Skeletal muscle satellite cell (primary cell): ENCODE measurements around the gene CCR7.

Experiments used
- H3K27me3 ChIP-seq: 2 replicates; pipeline ENCODE4 v1.7.0; 2013; ENCODE audit warnings: low read length; ENCODE audit not compliant: control insufficient read depth, insufficient read depth
- H3K36me3 ChIP-seq: 2 replicates; pipeline ENCODE4 v1.7.0; 2013; ENCODE audit warnings: mild to moderate bottlenecking, control low read depth, low read length; ENCODE audit not compliant: insufficient read depth
- H3K4me1 ChIP-seq: 2 replicates; pipeline ENCODE4 v1.7.0; 2013; ENCODE audit warnings: low read length; ENCODE audit not compliant: control insufficient read depth, insufficient read depth
- H3K4me2 ChIP-seq: 2 replicates; pipeline ENCODE4 v1.7.0; 2013; ENCODE audit warnings: mild to moderate bottlenecking, low read length
- H3K4me3 ChIP-seq: 2 replicates; pipeline ENCODE4 v1.7.0; 2013; ENCODE audit warnings: low read length
- H3K9ac ChIP-seq: 2 replicates; pipeline ENCODE4 v1.7.0; 2013; ENCODE audit warnings: mild to moderate bottlenecking, low read depth, low read length, moderate library complexity
- H3K9me3 ChIP-seq: replicated peaks from 2 replicates; pipeline ENCODE4 v1.7.0; 2013; ENCODE audit warnings: mild to moderate bottlenecking, control low read depth, low read length

The CCR7 gene

DNA sequence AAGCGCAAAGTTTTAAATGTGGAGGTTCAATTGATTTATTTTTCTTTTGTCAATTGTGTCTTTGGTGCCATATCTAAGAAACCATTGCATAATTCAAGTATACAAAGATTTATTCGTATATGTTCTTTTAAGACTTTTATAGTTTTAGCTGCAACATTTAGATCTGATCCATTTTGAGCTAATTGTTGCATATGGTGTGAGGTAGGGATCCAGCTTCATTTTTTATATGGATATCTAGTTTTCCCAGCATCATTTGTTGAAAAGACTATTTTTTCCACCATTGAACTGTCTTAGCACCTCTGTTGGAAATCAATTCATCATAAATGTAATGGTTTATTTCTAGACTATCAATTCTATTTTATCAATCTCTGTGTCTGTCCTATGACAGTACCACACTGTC lies 2.1 kb upstream of the CCR7 start:
- Histone ChIP-seq H3K9ac (no peak overlapping the region), H3K9me3 (peaks cover 4% of the 10 kb centered on the region), H3K4me3 (no peak overlapping the region), H3K36me3 (no peaks in the 10 kb centered on the region), H3K27me3 (peaks cover 43% of the 10 kb centered on the region), H3K4me2 (no peak overlapping the region), H3K4me1 (no peaks in the 10 kb centered on the region)

DNA sequence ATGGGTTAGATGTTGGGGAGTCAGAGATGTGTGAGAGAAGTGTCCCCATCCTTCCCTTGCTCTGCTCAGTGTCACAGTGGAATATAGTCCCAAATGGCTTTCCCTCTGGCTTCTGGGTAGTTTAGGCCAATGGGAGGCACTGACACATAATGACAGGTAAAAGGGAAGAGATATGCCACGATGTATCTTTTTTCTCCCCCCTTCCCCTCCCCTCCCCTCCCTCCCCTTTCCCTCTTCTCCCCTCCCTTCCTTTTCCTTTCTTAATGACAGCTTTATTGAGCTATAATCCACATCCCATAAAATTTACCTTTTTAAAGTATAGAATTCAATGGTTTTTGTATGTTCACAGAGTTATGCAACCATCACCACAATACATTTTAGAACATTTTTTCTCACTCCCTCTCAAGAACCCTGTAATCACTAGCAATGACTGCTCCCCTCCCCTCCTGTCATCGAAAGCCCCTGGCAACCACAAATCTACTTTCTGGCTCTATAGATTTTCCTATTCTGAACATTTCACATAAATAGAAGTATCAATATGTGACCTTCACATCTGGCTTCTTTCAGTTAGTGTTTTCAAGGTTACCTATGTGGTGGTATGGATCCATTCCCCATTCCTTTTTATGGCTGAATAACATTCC lies 617 bp upstream of the CCR7 start:
- Histone ChIP-seq H3K27me3 (peaks cover 37% of the 10 kb centered on the region), H3K4me3 (no peak overlapping the region), H3K9me3 (peaks cover 4% of the 10 kb centered on the region), H3K4me1 (peaks cover 4% of the 10 kb centered on the region), H3K9ac (no peak overlapping the region), H3K36me3 (no peaks in the 10 kb centered on the region), H3K4me2 (no peak overlapping the region)

DNA sequence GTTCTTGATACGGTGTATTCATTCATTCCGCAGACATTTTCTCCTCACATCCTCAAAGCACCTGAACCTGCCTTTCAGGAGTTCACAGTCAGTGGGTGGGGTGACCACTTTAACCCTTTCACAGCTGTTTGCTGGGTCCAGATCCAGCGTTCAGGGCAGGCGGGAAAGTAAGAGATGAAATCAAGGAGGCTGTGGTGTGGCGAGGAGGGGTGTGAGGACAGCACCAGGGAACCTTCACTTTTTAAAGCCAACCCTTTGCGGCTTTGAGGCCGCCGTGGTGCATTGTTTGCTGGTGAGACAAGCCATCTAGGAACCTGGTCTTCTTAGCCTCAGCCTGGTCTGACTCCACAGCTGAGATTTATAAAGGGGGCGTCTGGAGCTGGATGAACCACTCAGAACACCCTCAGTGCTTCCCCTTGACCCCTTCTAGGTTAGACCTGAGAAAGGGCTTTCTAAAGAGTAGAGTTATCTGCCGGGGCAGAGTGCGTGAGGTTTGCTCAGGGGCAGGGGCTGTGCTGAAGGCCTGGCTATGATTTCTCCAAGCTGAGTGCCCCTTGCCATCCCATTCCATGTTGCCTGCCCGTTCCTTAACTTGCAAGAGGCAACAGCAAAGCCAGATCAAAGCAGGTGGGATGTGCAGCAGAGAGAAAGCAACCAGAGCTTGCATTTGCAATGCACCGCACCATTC lies 933 bp downstream of the CCR7 start:
- peaks cover 4% of the 10 kb centered on the region for H3K9me3 ChIP-seq
- H3K4me2 ChIP-seq = no peak overlapping the region
- H3K4me3 ChIP-seq = no peak overlapping the region
- H3K36me3 ChIP-seq = peaks cover 4% of the 10 kb centered on the region
- peaks cover 23% of the 10 kb centered on the region for H3K27me3 ChIP-seq
- H3K4me1 ChIP-seq = peaks cover 17% of the 10 kb centered on the region
- H3K9ac ChIP-seq = no peak overlapping the region

DNA sequence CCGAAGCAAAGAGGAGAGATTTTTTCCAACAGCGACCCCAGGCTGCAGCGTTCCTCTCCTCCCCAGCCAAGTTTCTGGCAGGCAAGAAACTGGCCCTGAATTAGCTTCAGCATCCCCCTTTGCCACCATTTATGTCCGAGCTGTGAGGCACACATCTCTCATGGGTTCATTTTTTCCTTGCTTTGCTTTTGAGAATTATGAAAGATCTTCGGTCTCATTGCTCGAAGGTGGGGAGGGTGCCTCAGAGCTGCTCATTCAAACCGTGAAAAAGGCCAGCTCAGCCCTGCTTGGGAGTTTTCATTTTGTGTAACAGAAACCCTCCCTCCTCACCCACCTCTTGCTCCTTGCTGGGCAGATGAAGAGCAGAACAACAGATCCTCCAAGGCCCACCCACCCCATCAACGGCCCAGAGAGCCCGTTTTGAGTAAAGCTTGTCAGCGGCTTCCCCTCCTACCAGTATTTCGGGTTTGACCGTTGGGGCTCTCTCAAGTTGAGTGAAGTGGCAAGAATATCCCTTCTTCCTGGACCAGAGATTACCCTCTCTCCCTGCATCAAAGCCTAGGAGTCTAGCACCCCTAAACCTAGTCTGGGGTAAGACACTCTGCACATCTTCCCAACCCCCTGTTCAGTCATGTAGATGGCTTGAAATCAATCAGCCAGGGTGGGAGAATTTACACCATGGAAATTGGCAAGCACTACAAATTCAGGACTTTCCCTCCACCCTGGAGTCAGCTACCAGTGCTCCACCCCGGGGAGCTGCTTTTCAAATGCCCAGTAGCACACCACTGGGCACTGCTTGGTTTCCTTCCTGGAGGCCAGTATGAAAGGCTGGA lies 1.8 kb downstream of the CCR7 start:
- Histone ChIP-seq H3K36me3 (peaks cover 6% of the 10 kb centered on the region), H3K27me3 (peaks cover 19% of the 10 kb centered on the region), H3K9ac (no peak overlapping the region), H3K4me3 (no peak overlapping the region), H3K4me1 (peaks cover 17% of the 10 kb centered on the region), H3K9me3 (peaks cover 4% of the 10 kb centered on the region), H3K4me2 (no peak overlapping the region)

DNA sequence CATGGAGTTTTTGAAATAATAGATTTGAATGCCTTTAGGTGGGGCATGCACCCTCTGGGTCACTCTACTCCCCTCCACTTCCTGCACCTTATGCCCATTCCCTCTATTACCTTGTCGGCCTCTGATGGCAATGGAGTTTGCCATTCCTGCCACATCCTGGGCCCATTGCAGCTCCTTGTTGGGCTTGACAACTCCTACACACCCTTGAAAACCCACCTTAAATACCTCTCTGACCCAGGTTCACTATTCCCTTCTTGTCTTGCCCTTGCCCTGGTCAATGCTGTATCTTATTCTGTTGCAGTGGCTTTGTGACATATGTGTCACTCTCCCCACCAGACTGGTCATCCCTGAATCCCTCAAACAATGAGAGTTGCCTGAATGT lies 2.4 kb downstream of the CCR7 start:
- Histone ChIP-seq H3K9me3 (peaks cover 4% of the 10 kb centered on the region), H3K4me3 (no peak overlapping the region), H3K9ac (no peak overlapping the region), H3K4me2 (no peak overlapping the region), H3K36me3 (peaks cover 6% of the 10 kb centered on the region), H3K27me3 (peaks cover 19% of the 10 kb centered on the region), H3K4me1 (peaks cover 17% of the 10 kb centered on the region)

DNA sequence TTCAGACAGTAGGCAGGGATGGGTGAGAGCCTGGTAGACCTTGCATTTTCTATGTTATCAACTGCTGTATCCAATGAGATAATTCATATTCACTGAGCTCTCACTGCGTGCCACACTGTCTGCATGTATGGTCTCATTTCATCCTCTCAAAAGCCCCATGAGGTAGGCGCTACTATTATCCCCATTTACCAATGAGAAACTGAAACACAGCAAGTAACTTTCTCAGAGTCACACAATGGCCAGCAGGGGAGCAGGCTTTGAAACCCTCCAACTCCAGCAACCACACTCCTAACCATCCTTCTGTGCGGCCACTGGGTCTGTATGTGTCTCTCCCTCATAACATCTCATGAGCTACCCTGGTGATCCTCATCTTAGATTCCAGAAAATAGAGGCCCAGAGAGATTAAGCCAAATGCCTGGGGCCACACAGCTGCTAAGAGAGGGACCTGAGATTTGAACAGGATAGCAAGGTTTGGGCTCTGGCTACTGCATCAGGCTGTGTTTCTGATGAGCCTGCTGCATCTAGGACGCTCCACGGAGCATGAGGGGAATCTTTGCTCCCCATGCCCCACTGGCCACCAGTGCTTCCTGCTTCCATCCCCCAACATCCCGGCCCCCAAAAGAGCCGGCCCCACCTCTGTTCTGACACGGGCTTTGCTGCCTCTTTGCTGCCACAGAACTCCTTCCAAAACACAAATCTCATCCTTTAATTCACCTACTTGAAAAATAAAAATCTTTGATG lies 3.2 kb downstream of the CCR7 start:
- Histone ChIP-seq H3K27me3 (peaks cover 11% of the 10 kb centered on the region), H3K36me3 (peaks cover 6% of the 10 kb centered on the region), H3K4me1 (peaks cover 20% of the 10 kb centered on the region), H3K4me3 (no peak overlapping the region), H3K4me2 (no peak overlapping the region), H3K9ac (no peak overlapping the region), H3K9me3 (no peaks in the 10 kb centered on the region)

DNA sequence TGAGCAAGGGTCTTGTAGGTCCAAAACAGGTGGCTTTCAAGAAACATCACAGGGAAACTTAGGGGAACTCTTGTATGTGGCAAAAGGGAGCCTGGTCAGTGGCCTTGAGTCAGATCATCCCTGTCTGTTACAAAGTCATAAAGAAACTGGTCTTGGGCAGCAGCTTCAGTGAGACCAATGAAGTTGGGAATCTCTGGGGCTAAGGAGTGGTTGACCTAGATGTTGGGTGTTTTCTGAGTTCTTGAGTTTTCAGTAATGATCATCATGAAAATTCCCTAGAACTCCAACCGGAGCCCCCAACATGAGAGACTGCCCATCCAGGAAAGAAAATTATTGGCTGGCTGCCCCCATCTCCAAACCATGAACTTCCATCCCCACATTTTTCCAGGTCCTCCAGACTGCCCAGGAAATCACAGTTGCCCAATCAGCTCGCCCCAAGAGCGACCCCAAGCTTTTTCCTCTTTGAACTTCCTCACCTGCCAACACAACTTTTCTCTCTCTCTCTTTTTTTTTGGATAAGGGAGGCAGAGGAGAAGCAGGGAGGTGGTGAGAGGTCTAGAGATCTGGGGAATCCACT lies 3.9 kb downstream of the CCR7 start:
- H3K27me3 ChIP-seq = peaks cover 11% of the 10 kb centered on the region
- H3K36me3 ChIP-seq = peaks cover 6% of the 10 kb centered on the region
- H3K9ac ChIP-seq = no peak overlapping the region
- H3K4me2 ChIP-seq = no peak overlapping the region
- H3K9me3 ChIP-seq = no peaks in the 10 kb centered on the region
- H3K4me3 ChIP-seq = no peak overlapping the region
- peaks cover 27% of the 10 kb centered on the region for H3K4me1 ChIP-seq

DNA sequence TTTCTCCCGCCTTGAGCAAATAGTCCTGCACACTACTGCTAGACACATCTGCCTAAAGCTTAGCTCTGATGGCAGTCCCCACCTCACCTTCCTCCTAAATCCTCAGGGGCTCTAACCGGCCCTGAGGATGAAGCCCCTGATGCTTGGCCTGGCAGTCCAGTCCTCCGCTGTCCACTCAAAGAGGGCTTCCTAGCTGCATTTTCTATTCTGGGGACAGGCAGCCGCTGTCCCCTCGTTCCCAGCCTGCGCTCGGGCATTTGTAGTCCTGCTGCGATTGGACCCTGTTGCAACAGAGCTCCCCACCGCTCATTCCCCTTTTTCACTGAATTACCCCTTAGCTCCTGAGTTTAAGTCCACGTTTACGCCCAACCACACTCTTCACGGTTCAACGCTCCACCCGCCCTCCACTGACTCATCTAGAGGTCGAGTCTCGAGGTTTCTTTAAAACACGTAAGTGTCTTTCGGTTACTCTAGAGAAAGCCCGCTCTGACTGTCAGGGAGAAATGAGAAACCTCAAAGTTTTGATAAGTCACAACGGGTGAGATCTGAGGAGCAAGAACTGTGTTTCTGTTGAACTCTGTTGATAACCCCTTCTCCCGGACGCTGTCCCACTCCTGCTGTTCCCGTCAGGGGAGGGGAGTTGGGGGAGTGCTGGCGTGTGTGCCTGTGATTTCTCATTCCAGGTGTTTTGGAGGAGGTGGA lies 4.5 kb downstream of the CCR7 start:
- peaks cover 31% of the 10 kb centered on the region for H3K4me1 ChIP-seq
- H3K27me3 ChIP-seq = peaks cover 11% of the 10 kb centered on the region
- H3K9me3 ChIP-seq = no peaks in the 10 kb centered on the region
- peak overlapping the region; percentile 63 for H3K4me2 ChIP-seq
- peak overlapping the region; percentile 25 for H3K4me3 ChIP-seq
- peak overlapping the region; percentile 55 for H3K9ac ChIP-seq
- peaks cover 6% of the 10 kb centered on the region for H3K36me3 ChIP-seq

DNA sequence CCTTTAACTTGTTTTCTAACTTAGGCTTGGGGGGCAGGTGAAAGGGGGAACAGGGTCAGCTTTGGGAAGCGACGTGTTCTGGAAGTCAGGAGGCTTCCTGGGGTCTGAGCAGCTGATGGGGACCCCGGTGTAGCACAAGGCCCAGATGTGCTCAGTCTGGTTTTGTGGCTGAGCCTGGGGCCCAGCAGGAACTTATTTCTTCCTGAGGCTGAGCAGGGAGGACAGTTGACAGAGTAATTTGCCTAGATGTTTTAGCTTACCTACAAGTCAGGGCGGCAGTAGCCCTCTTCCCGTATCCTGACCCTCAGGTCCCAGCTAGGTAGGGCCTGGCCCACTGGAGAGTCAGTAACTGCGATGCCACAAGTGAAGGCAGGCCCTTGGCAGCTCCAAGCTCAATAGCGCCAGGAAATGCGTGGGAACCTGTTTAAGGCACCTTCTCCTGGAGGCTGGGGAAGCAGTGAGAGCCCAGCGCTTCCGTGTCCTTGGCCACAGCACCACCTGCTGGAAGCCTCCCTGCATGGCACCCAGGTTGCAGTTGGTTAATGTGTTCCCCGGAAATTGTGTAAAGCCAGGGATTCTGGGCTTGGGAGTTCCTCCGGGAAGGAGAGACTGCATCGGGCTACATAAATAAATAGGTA lies 5.2 kb downstream of the CCR7 start:
- peak overlapping the region; percentile 63 for H3K9ac ChIP-seq
- H3K4me2 ChIP-seq = peak overlapping the region; percentile 63
- peaks cover 33% of the 10 kb centered on the region for H3K4me1 ChIP-seq
- H3K4me3 ChIP-seq = peak overlapping the region; percentile 25
- H3K27me3 ChIP-seq = peaks cover 11% of the 10 kb centered on the region
- no peaks in the 10 kb centered on the region for H3K9me3 ChIP-seq
- H3K36me3 ChIP-seq = peaks cover 11% of the 10 kb centered on the region

DNA sequence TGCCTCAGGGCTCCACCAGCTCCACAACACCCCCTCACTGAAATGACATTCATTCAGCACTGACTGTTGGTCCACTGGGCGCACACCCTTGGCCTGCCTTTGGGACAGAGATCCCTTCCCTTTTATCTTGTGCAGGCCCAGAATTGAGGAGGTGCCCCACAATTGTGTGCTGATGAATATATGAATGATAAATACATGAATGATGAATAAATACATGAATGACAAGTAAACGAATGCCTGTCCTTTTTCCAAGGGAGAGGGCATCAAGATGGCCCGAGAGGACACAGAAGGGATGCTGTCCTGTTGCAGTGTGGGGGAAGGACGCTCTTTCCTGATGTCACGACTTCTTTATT lies 5.7 kb downstream of the CCR7 start:
- Histone ChIP-seq H3K4me1 (peaks cover 38% of the 10 kb centered on the region), H3K4me3 (no peak overlapping the region), H3K36me3 (peaks cover 16% of the 10 kb centered on the region), H3K4me2 (no peak overlapping the region), H3K9me3 (no peaks in the 10 kb centered on the region), H3K27me3 (peaks cover 9% of the 10 kb centered on the region), H3K9ac (peak overlapping the region; percentile 63)
